Measurements from ENCODE around the gene TMEM218. TPM values are rescaled to one million over a fixed set of nuclear protein-coding genes. Genes with fewer than 3 reads are reported as not detected.

Gene TMEM218
- total and polyA plus RNA-seq, 10 of the 15 experiments (the other 5 are each of a cell fraction or from before 2014, with no cell fraction given): 11.2 to 50.3 (median 28.8) TPM

DNA sequence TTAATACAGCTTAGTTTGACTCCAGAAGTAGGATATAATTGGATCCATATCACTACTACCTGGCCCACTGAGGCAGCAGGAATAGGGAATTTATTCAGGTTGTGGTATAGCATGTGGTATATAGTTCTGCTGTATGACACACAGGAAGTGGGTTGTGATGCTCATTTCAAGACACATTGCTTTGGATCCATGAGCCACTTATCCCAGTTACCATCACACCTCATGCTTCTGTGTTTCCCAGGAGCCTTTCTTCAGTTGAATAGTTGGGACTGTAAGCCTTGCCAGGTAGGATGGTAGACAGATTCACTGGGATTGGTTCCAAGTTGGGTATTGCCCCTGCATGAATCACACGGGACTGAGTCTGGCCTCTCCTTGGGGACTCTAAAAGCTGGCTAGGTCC lies 58.3 kb downstream of the TMEM218 start (continued):
- TF ChIP-seq, protein P1, sequence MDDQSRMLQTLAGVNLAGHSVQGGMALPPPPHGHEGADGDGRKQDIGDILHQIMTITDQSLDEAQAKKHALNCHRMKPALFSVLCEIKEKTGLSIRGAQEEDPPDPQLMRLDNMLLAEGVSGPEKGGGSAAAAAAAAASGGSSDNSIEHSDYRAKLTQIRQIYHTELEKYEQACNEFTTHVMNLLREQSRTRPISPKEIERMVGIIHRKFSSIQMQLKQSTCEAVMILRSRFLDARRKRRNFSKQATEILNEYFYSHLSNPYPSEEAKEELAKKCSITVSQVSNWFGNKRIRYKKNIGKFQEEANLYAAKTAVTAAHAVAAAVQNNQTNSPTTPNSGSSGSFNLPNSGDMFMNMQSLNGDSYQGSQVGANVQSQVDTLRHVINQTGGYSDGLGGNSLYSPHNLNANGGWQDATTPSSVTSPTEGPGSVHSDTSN (IDR thresholded peaks at IDR 0.05; ENCODE audit: insufficient replicate concordance, low read depth, low read length): no peak
- TF ChIP-seq NR2F1 (conservative IDR thresholded peaks at IDR 0.05): no peak
- no peak for TF ChIP-seq EZH2 (IDR thresholded peaks at IDR 0.05; ENCODE audit: borderline replicate concordance, control insufficient read depth, low read depth, low read length)

DNA sequence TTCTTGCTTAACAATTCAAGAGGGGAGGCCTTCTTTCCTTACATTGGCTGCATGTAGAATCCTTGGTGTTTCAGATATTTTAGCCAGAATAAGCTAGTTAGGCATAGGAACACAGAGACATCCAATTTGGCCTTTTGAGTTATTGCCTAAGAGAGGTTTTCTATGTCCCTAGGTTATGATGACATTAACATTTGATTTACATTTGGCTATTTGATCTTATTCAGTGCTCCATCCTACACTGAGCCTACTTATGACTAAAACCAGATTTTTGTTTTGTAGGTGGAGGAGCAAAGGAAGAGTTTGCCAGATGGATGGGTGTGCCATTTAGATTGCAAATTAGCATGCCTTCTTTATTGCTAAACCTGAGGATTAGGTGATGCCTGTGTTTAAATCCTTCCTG lies 59.4 kb downstream of the TMEM218 start:
- no peak for TF ChIP-seq NBN (IDR thresholded peaks at IDR 0.05)
- TF ChIP-seq, protein P2, sequence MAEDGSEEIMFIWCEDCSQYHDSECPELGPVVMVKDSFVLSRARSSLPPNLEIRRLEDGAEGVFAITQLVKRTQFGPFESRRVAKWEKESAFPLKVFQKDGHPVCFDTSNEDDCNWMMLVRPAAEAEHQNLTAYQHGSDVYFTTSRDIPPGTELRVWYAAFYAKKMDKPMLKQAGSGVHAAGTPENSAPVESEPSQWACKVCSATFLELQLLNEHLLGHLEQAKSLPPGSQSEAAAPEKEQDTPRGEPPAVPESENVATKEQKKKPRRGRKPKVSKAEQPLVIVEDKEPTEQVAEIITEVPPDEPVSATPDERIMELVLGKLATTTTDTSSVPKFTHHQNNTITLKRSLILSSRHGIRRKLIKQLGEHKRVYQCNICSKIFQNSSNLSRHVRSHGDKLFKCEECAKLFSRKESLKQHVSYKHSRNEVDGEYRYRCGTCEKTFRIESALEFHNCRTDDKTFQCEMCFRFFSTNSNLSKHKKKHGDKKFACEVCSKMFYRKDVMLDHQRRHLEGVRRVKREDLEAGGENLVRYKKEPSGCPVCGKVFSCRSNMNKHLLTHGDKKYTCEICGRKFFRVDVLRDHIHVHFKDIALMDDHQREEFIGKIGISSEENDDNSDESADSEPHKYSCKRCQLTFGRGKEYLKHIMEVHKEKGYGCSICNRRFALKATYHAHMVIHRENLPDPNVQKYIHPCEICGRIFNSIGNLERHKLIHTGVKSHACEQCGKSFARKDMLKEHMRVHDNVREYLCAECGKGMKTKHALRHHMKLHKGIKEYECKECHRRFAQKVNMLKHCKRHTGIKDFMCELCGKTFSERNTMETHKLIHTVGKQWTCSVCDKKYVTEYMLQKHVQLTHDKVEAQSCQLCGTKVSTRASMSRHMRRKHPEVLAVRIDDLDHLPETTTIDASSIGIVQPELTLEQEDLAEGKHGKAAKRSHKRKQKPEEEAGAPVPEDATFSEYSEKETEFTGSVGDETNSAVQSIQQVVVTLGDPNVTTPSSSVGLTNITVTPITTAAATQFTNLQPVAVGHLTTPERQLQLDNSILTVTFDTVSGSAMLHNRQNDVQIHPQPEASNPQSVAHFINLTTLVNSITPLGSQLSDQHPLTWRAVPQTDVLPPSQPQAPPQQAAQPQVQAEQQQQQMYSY (CRISPR knock-in tag; IDR thresholded peaks at IDR 0.05): no peak
- no peak for TF ChIP-seq ZNF207 (IDR thresholded peaks at IDR 0.05; ENCODE audit: borderline replicate concordance)
- TF ChIP-seq ETV6 (conservative IDR thresholded peaks at IDR 0.05 in 1 of 2, IDR thresholded peaks at IDR 0.05 in 1 of 2; ENCODE audit: borderline replicate concordance in 1 of 2, low read depth in 1 of 2): no peak
- TF ChIP-seq KLF5 (IDR thresholded peaks at IDR 0.05; ENCODE audit: partially characterized antibody): no peak
- no peak for TF ChIP-seq MTA2 (IDR thresholded peaks at IDR 0.05; ENCODE audit: low read depth)
- no peak for FAIRE-seq

More for the DNA sequence above, 59.4 kb downstream of the TMEM218 start:
- H3K27ac ChIP-seq (ENCODE audit: control insufficient read depth, insufficient read depth): no peak overlapping the region
- in situ Hi-C loops (cut with MboI): no loop called here
- DNase-seq (ENCODE audit: low read depth, low spot score) (no peak), ATAC-seq (no peak)
- no TSS peak for BruUV-seq (replicated peaks)
- intact Hi-C loops (cut with micrococcal nuclease; ENCODE audit: unreplicated experiment): no loop called here
- POLR2A ChIA-PET: interaction anchor here (0.6 kb wide), 1 partner anchor 568 kb away, joined by 3 read pairs; no protein-coding TSS in a partner anchor
- no peak overlapping the region for H3K4me2 ChIP-seq (ENCODE audit: control insufficient read depth, insufficient read depth)
- H3K4me1 ChIP-seq (ENCODE audit: control insufficient read depth, insufficient read depth, low read length): no peaks in the 10 kb centered on the region
- RAD21 ChIA-PET (ENCODE audit: unreplicated experiment): interaction anchor here (1.3 kb wide), 1 partner anchor 21 kb away, joined by 3 read pairs; no protein-coding TSS in a partner anchor
- H2AFZ ChIP-seq (ENCODE audit: control insufficient read depth, low read depth, low read length): no peak overlapping the region
- H3K9ac ChIP-seq (ENCODE audit: control insufficient read depth, insufficient read depth, low read length): no peak overlapping the region
- no peaks in the 10 kb centered on the region for H3K27me3 ChIP-seq (replicated peaks in 1 of 2; ENCODE audit: control insufficient read depth in 2 of 2, insufficient read depth in 2 of 2, low read length in 1 of 2)
- CTCF ChIA-PET: interaction anchor here (1.3 kb wide), 2 partner anchors 55 to 58 kb away, joined by 4 read pairs; no protein-coding TSS in a partner anchor
- SMC1A ChIA-PET (ENCODE audit: uncharacterized antibody, unreplicated experiment): interaction anchor here (1.6 kb wide), 1 partner anchor 20 kb away, joined by 5 read pairs; no protein-coding TSS in a partner anchor
- no peaks in the 10 kb centered on the region for H4K20me1 ChIP-seq (ENCODE audit: control insufficient read depth, insufficient read depth)
- H3K4me3 ChIP-seq: no peak overlapping the region
- H3K9me3 ChIP-seq (replicated peaks; ENCODE audit: control insufficient read depth, insufficient read depth, low read length): no peaks in the 10 kb centered on the region
- H3K36me3 ChIP-seq (ENCODE audit: control insufficient read depth in 2 of 2, insufficient read depth in 2 of 2, low read length in 1 of 2): no peaks in the 10 kb centered on the region
- no peaks in the 10 kb centered on the region for H3K79me2 ChIP-seq (ENCODE audit: control insufficient read depth, insufficient read depth, low read length)
